WTC11 (cell line): ENCODE results near the gene ACTMAP.

ENCODE experiments used
- CREM ChIP-seq: sonication (generic); formaldehyde crosslinking; IDR thresholded peaks from 2 replicates; pipeline ENCODE4 v1.8.1; 2022; ENCODE audit warnings: mild to moderate bottlenecking, missing genetic modification reagents, moderate library complexity
- MAX ChIP-seq: sonication (generic); formaldehyde crosslinking; IDR thresholded peaks from 2 replicates; pipeline ENCODE4 v1.8.0; 2022; ENCODE audit warnings: mild to moderate bottlenecking, missing genetic modification reagents
- NFYB ChIP-seq: sonication (generic); formaldehyde crosslinking; conservative IDR thresholded peaks from 2 replicates; pipeline ENCODE4 v1.8.0; 2022; ENCODE audit warnings: low read depth, missing genetic modification reagents
- TF ChIP-seq, protein P1 (sequence below): sonication (generic); formaldehyde crosslinking; IDR thresholded peaks from 2 replicates; pipeline ENCODE4 v1.8.0; 2022; ENCODE audit warnings: mild to moderate bottlenecking, missing genetic modification reagents
- TF ChIP-seq, protein P2 (sequence below): fragments of 200-600 bp; IDR thresholded peaks from 2 replicates; pipeline ENCODE4 v1.8.0; 2022; ENCODE audit warnings: antibody characterized with exemption
- TF ChIP-seq, protein P3 (sequence below): sonication (generic); formaldehyde crosslinking; IDR thresholded peaks from 2 replicates; pipeline ENCODE4 v1.8.1; 2022; ENCODE audit warnings: missing genetic modification reagents, borderline replicate concordance
- TF ChIP-seq, protein P4 (sequence below): sonication (generic); formaldehyde crosslinking; IDR thresholded peaks from 2 replicates; pipeline ENCODE4 v1.8.0; 2023; ENCODE audit warnings: missing genetic modification reagents

DNA sequence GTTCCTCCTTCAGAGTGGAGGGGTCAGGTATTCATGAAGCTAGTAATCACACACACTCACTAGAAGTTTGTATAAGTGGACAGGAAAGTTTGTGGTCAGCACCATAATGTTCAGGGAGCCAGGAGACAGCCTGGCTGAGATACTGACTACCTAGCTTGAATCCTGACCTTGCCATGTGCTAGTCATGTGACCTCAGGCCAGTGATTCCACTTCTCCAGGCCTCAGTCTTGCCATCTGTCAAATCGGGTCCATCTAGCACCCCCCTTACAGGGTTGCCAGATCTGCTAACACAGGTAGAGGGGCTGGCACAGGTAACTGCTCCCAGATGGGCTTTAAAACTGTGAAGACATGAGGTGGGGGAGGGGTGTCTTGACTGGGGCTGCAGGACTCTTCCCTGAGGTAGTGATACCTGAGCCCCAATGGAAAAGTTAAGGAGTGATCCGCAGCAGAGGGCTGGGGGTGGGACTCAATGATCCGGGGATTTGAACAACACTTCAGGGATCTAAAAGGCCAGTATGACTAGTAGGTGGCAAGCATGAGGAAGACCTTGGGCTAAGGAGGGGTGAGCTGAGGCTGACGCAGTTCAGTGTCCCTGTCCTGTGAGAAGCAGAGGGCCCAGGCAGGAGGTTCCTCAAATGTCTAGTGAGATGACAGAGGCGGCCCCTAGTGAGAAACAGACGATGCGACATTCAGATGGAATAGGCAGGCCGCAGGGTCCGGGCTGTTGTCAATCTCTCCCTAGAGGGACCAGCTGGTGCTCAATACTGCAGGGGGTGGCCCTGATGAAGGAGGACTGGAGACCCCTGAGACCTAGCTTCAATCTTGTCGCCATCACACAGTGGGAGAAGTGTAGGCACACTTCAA is 8.5 kb downstream of the ACTMAP start:
- TF ChIP-seq MAX (CRISPR knock-in tag) (no peak), CREM (CRISPR knock-in tag) (no peak), NFYB (CRISPR knock-in tag) (no peak)
- TF ChIP-seq, protein P1, sequence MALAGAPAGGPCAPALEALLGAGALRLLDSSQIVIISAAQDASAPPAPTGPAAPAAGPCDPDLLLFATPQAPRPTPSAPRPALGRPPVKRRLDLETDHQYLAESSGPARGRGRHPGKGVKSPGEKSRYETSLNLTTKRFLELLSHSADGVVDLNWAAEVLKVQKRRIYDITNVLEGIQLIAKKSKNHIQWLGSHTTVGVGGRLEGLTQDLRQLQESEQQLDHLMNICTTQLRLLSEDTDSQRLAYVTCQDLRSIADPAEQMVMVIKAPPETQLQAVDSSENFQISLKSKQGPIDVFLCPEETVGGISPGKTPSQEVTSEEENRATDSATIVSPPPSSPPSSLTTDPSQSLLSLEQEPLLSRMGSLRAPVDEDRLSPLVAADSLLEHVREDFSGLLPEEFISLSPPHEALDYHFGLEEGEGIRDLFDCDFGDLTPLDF (CRISPR knock-in tag), result no peak
- TF ChIP-seq, protein P2, sequence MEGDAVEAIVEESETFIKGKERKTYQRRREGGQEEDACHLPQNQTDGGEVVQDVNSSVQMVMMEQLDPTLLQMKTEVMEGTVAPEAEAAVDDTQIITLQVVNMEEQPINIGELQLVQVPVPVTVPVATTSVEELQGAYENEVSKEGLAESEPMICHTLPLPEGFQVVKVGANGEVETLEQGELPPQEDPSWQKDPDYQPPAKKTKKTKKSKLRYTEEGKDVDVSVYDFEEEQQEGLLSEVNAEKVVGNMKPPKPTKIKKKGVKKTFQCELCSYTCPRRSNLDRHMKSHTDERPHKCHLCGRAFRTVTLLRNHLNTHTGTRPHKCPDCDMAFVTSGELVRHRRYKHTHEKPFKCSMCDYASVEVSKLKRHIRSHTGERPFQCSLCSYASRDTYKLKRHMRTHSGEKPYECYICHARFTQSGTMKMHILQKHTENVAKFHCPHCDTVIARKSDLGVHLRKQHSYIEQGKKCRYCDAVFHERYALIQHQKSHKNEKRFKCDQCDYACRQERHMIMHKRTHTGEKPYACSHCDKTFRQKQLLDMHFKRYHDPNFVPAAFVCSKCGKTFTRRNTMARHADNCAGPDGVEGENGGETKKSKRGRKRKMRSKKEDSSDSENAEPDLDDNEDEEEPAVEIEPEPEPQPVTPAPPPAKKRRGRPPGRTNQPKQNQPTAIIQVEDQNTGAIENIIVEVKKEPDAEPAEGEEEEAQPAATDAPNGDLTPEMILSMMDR, result no peak
- TF ChIP-seq, protein P3, sequence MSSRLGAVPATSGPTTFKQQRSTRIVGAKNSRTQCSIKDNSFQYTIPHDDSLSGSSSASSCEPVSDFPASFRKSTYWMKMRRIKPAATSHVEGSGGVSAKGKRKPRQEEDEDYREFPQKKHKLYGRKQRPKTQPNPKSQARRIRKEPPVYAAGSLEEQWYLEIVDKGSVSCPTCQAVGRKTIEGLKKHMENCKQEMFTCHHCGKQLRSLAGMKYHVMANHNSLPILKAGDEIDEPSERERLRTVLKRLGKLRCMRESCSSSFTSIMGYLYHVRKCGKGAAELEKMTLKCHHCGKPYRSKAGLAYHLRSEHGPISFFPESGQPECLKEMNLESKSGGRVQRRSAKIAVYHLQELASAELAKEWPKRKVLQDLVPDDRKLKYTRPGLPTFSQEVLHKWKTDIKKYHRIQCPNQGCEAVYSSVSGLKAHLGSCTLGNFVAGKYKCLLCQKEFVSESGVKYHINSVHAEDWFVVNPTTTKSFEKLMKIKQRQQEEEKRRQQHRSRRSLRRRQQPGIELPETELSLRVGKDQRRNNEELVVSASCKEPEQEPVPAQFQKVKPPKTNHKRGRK (CRISPR knock-in tag), result no peak
- TF ChIP-seq, protein P4, sequence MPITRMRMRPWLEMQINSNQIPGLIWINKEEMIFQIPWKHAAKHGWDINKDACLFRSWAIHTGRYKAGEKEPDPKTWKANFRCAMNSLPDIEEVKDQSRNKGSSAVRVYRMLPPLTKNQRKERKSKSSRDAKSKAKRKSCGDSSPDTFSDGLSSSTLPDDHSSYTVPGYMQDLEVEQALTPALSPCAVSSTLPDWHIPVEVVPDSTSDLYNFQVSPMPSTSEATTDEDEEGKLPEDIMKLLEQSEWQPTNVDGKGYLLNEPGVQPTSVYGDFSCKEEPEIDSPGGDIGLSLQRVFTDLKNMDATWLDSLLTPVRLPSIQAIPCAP, result no peak
